ENCODE measurements around the gene TDRD12. TPM values are rescaled to one million over a fixed set of nuclear protein-coding genes. Genes with fewer than 3 reads are reported as not detected.

The TDRD12 gene
- total RNA-seq, 1 experiment from 2014 or later: 1.3 TPM

DNA sequence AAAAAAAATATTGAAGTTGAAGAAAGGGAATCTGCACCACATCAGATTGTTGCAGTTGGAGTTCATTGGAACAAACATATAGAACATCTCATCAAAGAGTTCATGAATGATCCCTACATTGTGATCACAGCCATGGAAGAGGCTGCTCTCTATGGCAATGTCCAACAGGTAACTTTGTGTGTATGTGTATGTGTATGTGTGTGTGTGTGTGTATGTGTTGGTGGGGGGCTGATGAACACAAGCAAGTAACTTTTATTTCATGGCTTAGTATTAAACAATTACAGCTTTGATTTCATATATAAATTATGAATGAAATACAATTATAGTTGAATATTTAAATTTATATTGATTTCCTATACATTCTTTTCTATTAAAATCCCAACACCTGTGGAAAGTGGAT is 80.6 kb downstream of the TDRD12 start (continued):
- TF ChIP-seq ZNF232 (CRISPR knock-in tag; IDR thresholded peaks at IDR 0.05): no peak
- no peak for TF ChIP-seq IRF2 (CRISPR knock-in tag; IDR thresholded peaks at IDR 0.05; ENCODE audit: borderline replicate concordance, low read depth)
- TF ChIP-seq, protein P1, sequence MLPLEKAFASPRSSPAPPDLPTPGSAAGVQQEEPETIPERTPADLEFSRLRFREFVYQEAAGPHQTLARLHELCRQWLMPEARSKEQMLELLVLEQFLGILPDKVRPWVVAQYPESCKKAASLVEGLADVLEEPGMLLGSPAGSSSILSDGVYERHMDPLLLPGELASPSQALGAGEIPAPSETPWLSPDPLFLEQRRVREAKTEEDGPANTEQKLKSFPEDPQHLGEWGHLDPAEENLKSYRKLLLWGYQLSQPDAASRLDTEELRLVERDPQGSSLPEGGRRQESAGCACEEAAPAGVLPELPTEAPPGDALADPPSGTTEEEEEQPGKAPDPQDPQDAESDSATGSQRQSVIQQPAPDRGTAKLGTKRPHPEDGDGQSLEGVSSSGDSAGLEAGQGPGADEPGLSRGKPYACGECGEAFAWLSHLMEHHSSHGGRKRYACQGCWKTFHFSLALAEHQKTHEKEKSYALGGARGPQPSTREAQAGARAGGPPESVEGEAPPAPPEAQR (CRISPR knock-in tag; IDR thresholded peaks at IDR 0.05): no peak

DNA sequence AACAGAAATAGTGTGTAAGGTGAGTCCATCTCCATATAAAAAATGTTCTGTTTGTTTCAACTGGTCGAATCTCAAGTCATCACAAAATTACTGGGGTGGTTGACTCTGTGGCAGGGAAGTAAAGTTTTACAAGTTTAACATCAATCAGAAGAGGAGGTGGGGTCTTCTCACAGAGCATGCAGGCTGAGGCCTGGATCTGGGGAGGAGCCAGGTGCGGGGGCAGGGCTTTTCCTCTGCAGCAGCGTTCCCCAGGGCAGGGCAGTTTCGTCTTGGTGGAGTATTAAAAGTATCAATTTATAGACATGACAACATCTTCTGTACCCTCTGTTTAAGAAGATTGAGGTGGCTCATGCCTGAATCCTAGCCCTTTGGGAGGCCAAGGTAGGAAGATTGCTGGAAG is 81.2 kb downstream of the TDRD12 start:
- TF ChIP-seq ZNF396 (CRISPR knock-in tag; IDR thresholded peaks at IDR 0.05; ENCODE audit: borderline replicate concordance): no peak
- no peak for TF ChIP-seq OVOL2 (CRISPR knock-in tag; IDR thresholded peaks at IDR 0.05; ENCODE audit: borderline replicate concordance)
- no peak for TF ChIP-seq E2F4 (CRISPR knock-in tag; IDR thresholded peaks at IDR 0.05; ENCODE audit: borderline replicate concordance, low read depth)
- TF ChIP-seq CREB1 (CRISPR knock-in tag; IDR thresholded peaks at IDR 0.05): no peak
- no peak for TF ChIP-seq FOXP1 (CRISPR knock-in tag; IDR thresholded peaks at IDR 0.05; ENCODE audit: borderline replicate concordance)
- no peak for TF ChIP-seq KAT7 (CRISPR knock-in tag; IDR thresholded peaks at IDR 0.05; ENCODE audit: borderline replicate concordance)
- no peak for TF ChIP-seq MYBL2 (CRISPR knock-in tag; IDR thresholded peaks at IDR 0.05)
- Mint-ChIP-seq H3K36me3 (no peaks in the 10 kb centered on the region), H3K4me3 (no peak overlapping the region), H3K27me3 (ENCODE audit: low read depth) (no peaks in the 10 kb centered on the region), H3K4me1 (peaks cover 13% of the 10 kb centered on the region), H3K27ac (no peak overlapping the region), H3K9me3 (no peaks in the 10 kb centered on the region)
- ATAC-seq (peak; percentile 80), DNase-seq (ENCODE audit: low spot score) (peak; percentile 53)
- CTCF ChIA-PET: interaction anchor here (0.7 kb wide), 1 partner anchor 13 kb away, joined by 5 read pairs; no protein-coding TSS in a partner anchor
- POLR2A ChIA-PET: no interaction called here

- H3K27me3 Mint-ChIP-seq (ENCODE audit: low read depth): no peaks in the 10 kb centered on the region
- H3K36me3 Mint-ChIP-seq: no peaks in the 10 kb centered on the region
- no peak for ATAC-seq
- no peaks in the 10 kb centered on the region for H3K9me3 Mint-ChIP-seq
- POLR2A ChIA-PET: no interaction called here
- H3K4me1 Mint-ChIP-seq: peaks cover 13% of the 10 kb centered on the region
- CTCF ChIA-PET: no interaction called here
- no peak for DNase-seq (ENCODE audit: low spot score)
- H3K27ac Mint-ChIP-seq: no peak overlapping the region
- no peak overlapping the region for H3K4me3 Mint-ChIP-seq
- TF ChIP-seq ZNF219 (CRISPR knock-in tag; IDR thresholded peaks at IDR 0.05; ENCODE audit: borderline replicate concordance) (no peak), KAT7 (CRISPR knock-in tag; IDR thresholded peaks at IDR 0.05; ENCODE audit: borderline replicate concordance) (no peak), JAZF1 (CRISPR knock-in tag; IDR thresholded peaks at IDR 0.05) (no peak), AFF4 (CRISPR knock-in tag; IDR thresholded peaks at IDR 0.05; ENCODE audit: borderline replicate concordance) (no peak), GRHL2 (CRISPR knock-in tag; IDR thresholded peaks at IDR 0.05; ENCODE audit: insufficient replicate concordance, severe bottlenecking) (no peak), ZNF512 (CRISPR knock-in tag; IDR thresholded peaks at IDR 0.05; ENCODE audit: borderline replicate concordance) (no peak), ZNF232 (CRISPR knock-in tag; IDR thresholded peaks at IDR 0.05) (no peak), ATF3 (CRISPR knock-in tag; conservative IDR thresholded peaks at IDR 0.05) (no peak), SMAD3 (CRISPR knock-in tag; IDR thresholded peaks at IDR 0.05; ENCODE audit: borderline replicate concordance) (no peak), MXD4 (CRISPR knock-in tag; IDR thresholded peaks at IDR 0.05; ENCODE audit: borderline replicate concordance) (no peak)
- TF ChIP-seq, protein P2, sequence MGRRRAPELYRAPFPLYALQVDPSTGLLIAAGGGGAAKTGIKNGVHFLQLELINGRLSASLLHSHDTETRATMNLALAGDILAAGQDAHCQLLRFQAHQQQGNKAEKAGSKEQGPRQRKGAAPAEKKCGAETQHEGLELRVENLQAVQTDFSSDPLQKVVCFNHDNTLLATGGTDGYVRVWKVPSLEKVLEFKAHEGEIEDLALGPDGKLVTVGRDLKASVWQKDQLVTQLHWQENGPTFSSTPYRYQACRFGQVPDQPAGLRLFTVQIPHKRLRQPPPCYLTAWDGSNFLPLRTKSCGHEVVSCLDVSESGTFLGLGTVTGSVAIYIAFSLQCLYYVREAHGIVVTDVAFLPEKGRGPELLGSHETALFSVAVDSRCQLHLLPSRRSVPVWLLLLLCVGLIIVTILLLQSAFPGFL (CRISPR knock-in tag; IDR thresholded peaks at IDR 0.05; ENCODE audit: borderline replicate concordance): no peak
- TF ChIP-seq, protein P3, sequence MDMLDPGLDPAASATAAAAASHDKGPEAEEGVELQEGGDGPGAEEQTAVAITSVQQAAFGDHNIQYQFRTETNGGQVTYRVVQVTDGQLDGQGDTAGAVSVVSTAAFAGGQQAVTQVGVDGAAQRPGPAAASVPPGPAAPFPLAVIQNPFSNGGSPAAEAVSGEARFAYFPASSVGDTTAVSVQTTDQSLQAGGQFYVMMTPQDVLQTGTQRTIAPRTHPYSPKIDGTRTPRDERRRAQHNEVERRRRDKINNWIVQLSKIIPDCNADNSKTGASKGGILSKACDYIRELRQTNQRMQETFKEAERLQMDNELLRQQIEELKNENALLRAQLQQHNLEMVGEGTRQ (CRISPR knock-in tag; IDR thresholded peaks at IDR 0.05): no peak
These were observed 83.3 kb downstream of the TDRD12 start for GRCh38 chr19:32802840-32803239.
